ENCODE data around the gene NRIP1.

DNA sequence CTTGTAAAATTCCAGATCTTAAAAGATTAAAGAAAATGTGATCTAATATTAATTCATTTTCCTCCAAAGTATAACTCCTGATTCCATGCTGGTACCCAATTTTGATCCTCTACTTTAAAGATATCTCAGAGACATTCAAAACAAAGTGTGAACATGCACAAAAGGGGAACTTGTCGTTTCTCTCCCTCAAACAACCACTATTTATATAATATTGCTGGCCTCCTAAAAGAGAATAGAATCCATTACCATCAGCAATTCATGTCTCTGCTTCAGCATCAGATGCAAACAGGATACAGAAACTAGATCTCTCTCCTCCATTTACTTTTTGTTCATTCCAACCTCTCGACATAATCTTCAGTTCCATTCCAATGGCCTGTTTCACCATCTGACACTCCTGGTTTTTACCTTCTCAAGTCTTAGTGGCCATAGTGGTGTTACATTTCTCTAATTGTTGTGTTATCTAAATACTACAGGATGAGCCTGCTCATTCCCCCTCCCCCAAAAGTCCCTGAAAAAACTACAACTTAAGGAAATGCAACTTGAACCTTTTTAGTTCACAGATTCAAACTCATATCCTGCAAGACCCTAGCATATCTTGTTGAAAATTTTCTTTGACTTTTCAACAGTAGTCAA, 4.1 kb downstream of the NRIP1 start:
- no peak for TF ChIP-seq CEBPB (IDR thresholded peaks at IDR 0.05; ENCODE audit: borderline replicate concordance in 1 of 2, low read depth in 2 of 2, low read length in 2 of 2)
- TF ChIP-seq, protein P1, sequence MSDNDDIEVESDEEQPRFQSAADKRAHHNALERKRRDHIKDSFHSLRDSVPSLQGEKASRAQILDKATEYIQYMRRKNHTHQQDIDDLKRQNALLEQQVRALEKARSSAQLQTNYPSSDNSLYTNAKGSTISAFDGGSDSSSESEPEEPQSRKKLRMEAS (IDR thresholded peaks at IDR 0.05; ENCODE audit: low read depth, low read length) = no peak
- TF ChIP-seq, protein P2, sequence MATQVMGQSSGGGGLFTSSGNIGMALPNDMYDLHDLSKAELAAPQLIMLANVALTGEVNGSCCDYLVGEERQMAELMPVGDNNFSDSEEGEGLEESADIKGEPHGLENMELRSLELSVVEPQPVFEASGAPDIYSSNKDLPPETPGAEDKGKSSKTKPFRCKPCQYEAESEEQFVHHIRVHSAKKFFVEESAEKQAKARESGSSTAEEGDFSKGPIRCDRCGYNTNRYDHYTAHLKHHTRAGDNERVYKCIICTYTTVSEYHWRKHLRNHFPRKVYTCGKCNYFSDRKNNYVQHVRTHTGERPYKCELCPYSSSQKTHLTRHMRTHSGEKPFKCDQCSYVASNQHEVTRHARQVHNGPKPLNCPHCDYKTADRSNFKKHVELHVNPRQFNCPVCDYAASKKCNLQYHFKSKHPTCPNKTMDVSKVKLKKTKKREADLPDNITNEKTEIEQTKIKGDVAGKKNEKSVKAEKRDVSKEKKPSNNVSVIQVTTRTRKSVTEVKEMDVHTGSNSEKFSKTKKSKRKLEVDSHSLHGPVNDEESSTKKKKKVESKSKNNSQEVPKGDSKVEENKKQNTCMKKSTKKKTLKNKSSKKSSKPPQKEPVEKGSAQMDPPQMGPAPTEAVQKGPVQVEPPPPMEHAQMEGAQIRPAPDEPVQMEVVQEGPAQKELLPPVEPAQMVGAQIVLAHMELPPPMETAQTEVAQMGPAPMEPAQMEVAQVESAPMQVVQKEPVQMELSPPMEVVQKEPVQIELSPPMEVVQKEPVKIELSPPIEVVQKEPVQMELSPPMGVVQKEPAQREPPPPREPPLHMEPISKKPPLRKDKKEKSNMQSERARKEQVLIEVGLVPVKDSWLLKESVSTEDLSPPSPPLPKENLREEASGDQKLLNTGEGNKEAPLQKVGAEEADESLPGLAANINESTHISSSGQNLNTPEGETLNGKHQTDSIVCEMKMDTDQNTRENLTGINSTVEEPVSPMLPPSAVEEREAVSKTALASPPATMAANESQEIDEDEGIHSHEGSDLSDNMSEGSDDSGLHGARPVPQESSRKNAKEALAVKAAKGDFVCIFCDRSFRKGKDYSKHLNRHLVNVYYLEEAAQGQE (IDR thresholded peaks at IDR 0.05; ENCODE audit: low read depth, low read length) = no peak
- TF ChIP-seq ZNF274 (IDR thresholded peaks at IDR 0.05; ENCODE audit: insufficient read depth, insufficient read length) = no peak
- no peak for TF ChIP-seq SIN3A (IDR thresholded peaks at IDR 0.05; ENCODE audit: low read depth, low read length)
- no peak for TF ChIP-seq CHD4 (IDR thresholded peaks at IDR 0.05)
- no peak for TF ChIP-seq TCF3 (IDR thresholded peaks at IDR 0.05; ENCODE audit: borderline replicate concordance, insufficient read depth, low read depth, low read length)
- TF ChIP-seq FOS (IDR thresholded peaks at IDR 0.05; ENCODE audit: borderline replicate concordance, extremely low read depth, insufficient read length) = no peak
- no peak for TF ChIP-seq HDAC6 (IDR thresholded peaks at IDR 0.05; ENCODE audit: unreplicated experiment)
- no peak for TF ChIP-seq TBL1XR1 (IDR thresholded peaks at IDR 0.05; ENCODE audit: low read depth, low read length)
- TF ChIP-seq CREM (IDR thresholded peaks at IDR 0.05; ENCODE audit: low read depth) = no peak
- TF ChIP-seq, protein P3, sequence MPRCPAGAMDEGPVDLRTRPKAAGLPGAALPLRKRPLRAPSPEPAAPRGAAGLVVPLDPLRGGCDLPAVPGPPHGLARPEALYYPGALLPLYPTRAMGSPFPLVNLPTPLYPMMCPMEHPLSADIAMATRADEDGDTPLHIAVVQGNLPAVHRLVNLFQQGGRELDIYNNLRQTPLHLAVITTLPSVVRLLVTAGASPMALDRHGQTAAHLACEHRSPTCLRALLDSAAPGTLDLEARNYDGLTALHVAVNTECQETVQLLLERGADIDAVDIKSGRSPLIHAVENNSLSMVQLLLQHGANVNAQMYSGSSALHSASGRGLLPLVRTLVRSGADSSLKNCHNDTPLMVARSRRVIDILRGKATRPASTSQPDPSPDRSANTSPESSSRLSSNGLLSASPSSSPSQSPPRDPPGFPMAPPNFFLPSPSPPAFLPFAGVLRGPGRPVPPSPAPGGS (IDR thresholded peaks at IDR 0.05; ENCODE audit: borderline replicate concordance, insufficient read depth, low read depth, low read length, poor library complexity, severe bottlenecking) = no peak
- TF ChIP-seq, protein P4, sequence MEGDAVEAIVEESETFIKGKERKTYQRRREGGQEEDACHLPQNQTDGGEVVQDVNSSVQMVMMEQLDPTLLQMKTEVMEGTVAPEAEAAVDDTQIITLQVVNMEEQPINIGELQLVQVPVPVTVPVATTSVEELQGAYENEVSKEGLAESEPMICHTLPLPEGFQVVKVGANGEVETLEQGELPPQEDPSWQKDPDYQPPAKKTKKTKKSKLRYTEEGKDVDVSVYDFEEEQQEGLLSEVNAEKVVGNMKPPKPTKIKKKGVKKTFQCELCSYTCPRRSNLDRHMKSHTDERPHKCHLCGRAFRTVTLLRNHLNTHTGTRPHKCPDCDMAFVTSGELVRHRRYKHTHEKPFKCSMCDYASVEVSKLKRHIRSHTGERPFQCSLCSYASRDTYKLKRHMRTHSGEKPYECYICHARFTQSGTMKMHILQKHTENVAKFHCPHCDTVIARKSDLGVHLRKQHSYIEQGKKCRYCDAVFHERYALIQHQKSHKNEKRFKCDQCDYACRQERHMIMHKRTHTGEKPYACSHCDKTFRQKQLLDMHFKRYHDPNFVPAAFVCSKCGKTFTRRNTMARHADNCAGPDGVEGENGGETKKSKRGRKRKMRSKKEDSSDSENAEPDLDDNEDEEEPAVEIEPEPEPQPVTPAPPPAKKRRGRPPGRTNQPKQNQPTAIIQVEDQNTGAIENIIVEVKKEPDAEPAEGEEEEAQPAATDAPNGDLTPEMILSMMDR (IDR thresholded peaks at IDR 0.05 in 2 of 3, conservative IDR thresholded peaks at IDR 0.05 in 1 of 3; ENCODE audit: control insufficient read depth in 2 of 3, extremely low read depth in 1 of 3, insufficient read depth in 1 of 3, low read depth in 3 of 3, low read length in 3 of 3) = no peak

All from GM12878 (cell line).